SH-SY5Y (cell line): ENCODE data around the gene S1PR2.

Experiments
- GATA2 ChIP-seq: IDR thresholded peaks from 2 replicates; pipeline ENCODE4 v1.6.1; 2011; ENCODE audit warnings: mild to moderate bottlenecking, low read depth, low read length
- GATA3 ChIP-seq: IDR thresholded peaks from 2 replicates; pipeline ENCODE4 v1.6.1; 2011; ENCODE audit warnings: low read depth, mild to moderate bottlenecking, low read length, moderate library complexity

DNA sequence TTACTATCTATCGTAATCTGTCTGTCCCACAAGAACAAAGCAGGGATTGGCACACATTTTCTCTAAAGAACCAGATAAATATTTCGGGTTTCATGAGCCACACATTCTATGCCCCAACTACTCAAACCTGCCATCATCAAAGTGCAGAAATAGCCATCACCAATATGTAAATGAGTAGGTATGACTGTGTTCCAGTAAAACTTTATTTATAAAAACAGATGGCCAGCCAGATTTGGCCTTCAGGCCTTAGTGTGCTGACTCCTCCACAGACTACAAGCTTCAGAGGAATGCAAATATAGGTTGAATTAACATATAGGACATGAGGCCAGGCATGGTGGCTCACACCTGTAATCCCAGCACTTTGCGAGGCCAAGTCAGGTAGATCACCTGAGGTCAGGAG, 27.4 kb downstream of the S1PR2 start:
- TF ChIP-seq GATA2 (no peak), GATA3 (no peak)
